ENCODE results near the gene RNF114.

Gene RNF114

DNA sequence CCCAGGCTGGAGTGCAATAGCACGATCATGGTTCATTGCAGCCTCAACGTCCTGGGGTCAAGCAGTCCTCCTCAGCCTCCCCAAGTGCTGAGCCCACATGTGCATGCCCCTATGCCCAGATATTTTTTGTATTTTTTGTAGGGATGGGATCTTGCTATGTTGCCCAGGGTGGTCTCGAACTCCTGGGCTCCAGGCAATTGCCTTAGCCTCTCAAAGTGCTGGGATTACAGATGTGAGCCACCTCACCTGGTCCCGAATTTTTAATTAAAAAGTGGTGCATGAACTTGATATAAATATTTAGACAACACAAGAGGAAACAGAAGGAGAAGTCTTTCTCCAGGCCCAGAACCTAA, 7.1 kb upstream of the RNF114 start:
- Histone ChIP-seq H3K9ac (ENCODE audit: low read length) (no peak overlapping the region), H3K36me3 (ENCODE audit: control insufficient read depth, insufficient read depth, low read length) (no peaks in the 10 kb centered on the region)
- WGBS (ENCODE audit: extremely low coverage, insufficient coverage, low lambda C conversion rate) = no CpG with 5 or more reads among the region's 4 CpGs

DNA sequence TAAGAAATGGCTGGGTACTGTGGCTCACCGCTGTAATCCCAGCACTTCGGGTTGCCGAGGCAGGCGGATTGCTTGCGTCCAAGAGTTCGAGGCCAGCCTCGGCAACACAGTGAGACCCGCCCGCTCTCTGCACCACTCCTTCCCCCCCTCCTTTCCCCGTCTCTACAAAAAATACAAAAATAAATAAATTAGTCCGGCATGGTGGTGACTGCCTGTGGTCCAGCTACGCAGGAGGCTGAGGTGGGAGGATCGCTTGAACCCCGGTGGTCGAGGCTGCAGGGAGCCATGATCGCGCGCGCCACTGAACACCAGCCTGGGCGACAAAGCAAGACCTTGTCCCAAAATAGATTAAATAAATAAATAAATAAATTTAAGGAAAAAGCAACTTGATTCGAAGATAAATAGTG, 448 bp upstream of the RNF114 start:
- H4K8ac ChIP-seq (ENCODE audit: low read depth, low read length) = no peak overlapping the region
- no peak overlapping the region for H3K4me3 ChIP-seq (ENCODE audit: low read length)
- H3K36me3 ChIP-seq (ENCODE audit: control insufficient read depth, insufficient read depth, low read length) = no peaks in the 10 kb centered on the region
- H3K56ac ChIP-seq (ENCODE audit: low read length) = no peak overlapping the region
- H2BK15ac ChIP-seq (replicated peaks; ENCODE audit: low read depth) = no peak overlapping the region
- no peak overlapping the region for H3K23ac ChIP-seq (ENCODE audit: low read length)
- H3K79me1 ChIP-seq (ENCODE audit: low read length) = peaks cover 7% of the 10 kb centered on the region
- H3K4me1 ChIP-seq (ENCODE audit: control insufficient read depth, low read depth, low read length) = peaks cover 11% of the 10 kb centered on the region
- H4K5ac ChIP-seq (ENCODE audit: low read length) = no peak overlapping the region
- H2BK5ac ChIP-seq (ENCODE audit: low read length) = no peak overlapping the region
- no peak overlapping the region for H3K27ac ChIP-seq (ENCODE audit: low read depth, low read length)
- H3K4me2 ChIP-seq (ENCODE audit: low read length) = no peak overlapping the region
- H2BK120ac ChIP-seq (ENCODE audit: low read depth, low read length) = no peak overlapping the region
- H3K9ac ChIP-seq (ENCODE audit: low read length) = no peak overlapping the region
- no peak overlapping the region for H2AK5ac ChIP-seq (ENCODE audit: low read length)
- no CpG with 5 or more reads among the region's 21 CpGs for WGBS (ENCODE audit: extremely low coverage, insufficient coverage, low lambda C conversion rate)
- DNase-seq = no peak
- no peak overlapping the region for H3K18ac ChIP-seq (ENCODE audit: low read length)
- H3K4ac ChIP-seq (ENCODE audit: low read depth, low read length) = no peak overlapping the region
- peaks cover 38% of the 10 kb centered on the region for H3K79me2 ChIP-seq (ENCODE audit: control insufficient read depth, insufficient read depth, low read length)
- no peaks in the 10 kb centered on the region for H3K27me3 ChIP-seq (ENCODE audit: insufficient read depth, low read length, poor library complexity)

More for the DNA sequence above, 7.1 kb upstream of the RNF114 start:
- no peaks in the 10 kb centered on the region for H3K79me1 ChIP-seq (ENCODE audit: low read length)
- no peak overlapping the region for H2AK5ac ChIP-seq (ENCODE audit: low read length)
- no peak overlapping the region for H3K4ac ChIP-seq (ENCODE audit: low read depth, low read length)
- no peak for DNase-seq
- H3K4me3 ChIP-seq (ENCODE audit: low read length) = no peak overlapping the region
- H2BK120ac ChIP-seq (ENCODE audit: low read depth, low read length) = no peak overlapping the region
- H3K4me1 ChIP-seq (ENCODE audit: control insufficient read depth, low read depth, low read length) = no peaks in the 10 kb centered on the region
- H3K23ac ChIP-seq (ENCODE audit: low read length) = no peak overlapping the region
- no peak overlapping the region for H2BK15ac ChIP-seq (replicated peaks; ENCODE audit: low read depth)
- H3K27ac ChIP-seq (ENCODE audit: low read depth, low read length) = no peak overlapping the region
- no peaks in the 10 kb centered on the region for H3K79me2 ChIP-seq (ENCODE audit: control insufficient read depth, insufficient read depth, low read length)
- H2BK5ac ChIP-seq (ENCODE audit: low read length) = no peak overlapping the region
- H3K56ac ChIP-seq (ENCODE audit: low read length) = no peak overlapping the region
- H3K4me2 ChIP-seq (ENCODE audit: low read length) = no peak overlapping the region
- H3K18ac ChIP-seq (ENCODE audit: low read length) = no peak overlapping the region
- H3K27me3 ChIP-seq (ENCODE audit: insufficient read depth, low read length, poor library complexity) = no peaks in the 10 kb centered on the region
- H4K5ac ChIP-seq (ENCODE audit: low read length) = no peak overlapping the region
- no peak overlapping the region for H4K8ac ChIP-seq (ENCODE audit: low read depth, low read length)

DNA sequence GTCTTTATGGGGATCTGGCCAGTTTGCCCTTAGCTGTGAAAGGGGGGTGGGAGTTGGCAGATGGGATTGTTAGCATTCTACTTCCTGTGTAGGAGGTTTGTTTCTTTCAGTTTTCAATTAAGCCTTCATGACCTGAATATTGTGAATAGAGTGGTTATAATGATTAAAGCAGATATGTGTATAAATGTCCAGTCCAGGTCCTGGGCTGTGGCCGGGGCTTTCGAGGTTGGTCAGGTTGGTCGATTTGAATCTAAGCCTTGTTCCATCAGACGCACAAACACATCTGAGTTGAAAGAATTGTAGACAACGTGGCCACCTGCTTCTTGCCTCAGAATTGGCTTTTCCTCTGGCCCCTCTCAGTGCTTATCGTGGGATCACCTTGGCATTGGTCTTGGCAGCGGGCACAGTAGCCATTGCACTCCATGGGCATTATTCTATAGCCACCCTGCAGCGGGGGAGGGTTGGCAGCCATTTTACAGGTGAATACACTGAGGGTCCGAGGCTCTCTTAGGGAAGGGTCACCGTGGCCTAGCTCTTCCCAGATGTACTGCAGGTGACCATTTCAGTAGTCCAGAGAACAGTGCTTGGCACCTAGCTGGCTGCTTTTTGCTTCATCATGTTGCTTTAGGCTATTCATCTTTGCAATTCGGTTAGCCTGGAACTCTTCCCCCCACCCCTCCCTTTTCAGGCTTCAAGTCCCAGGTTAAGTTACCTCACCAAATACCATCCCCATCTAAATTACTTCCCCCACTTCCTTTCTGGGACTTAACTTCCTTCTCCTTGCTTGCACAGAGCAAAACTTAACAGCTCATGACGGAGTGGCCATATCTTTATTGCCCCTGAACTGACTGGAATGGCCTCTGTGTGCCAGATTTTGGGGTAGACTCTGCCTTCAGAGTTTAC, 1.1 kb downstream of the RNF114 start:
- Histone ChIP-seq H3K4ac (ENCODE audit: low read depth, low read length) (no peak overlapping the region), H3K79me2 (ENCODE audit: control insufficient read depth, insufficient read depth, low read length) (peaks cover 51% of the 10 kb centered on the region), H4K8ac (ENCODE audit: low read depth, low read length) (no peak overlapping the region), H3K36me3 (ENCODE audit: control insufficient read depth, insufficient read depth, low read length) (peaks cover 2% of the 10 kb centered on the region), H4K5ac (ENCODE audit: low read length) (no peak overlapping the region), H3K23ac (ENCODE audit: low read length) (peak overlapping the region; percentile 29), H2BK5ac (ENCODE audit: low read length) (no peak overlapping the region), H3K79me1 (ENCODE audit: low read length) (peaks cover 15% of the 10 kb centered on the region), H2AK5ac (ENCODE audit: low read length) (no peak overlapping the region), H2BK15ac (replicated peaks; ENCODE audit: low read depth) (no peak overlapping the region), H3K27me3 (ENCODE audit: insufficient read depth, low read length, poor library complexity) (no peaks in the 10 kb centered on the region), H3K9ac (ENCODE audit: low read length) (peak overlapping the region; percentile 77), H3K56ac (ENCODE audit: low read length) (peak overlapping the region; percentile 85), H3K18ac (ENCODE audit: low read length) (no peak overlapping the region), H3K4me1 (ENCODE audit: control insufficient read depth, low read depth, low read length) (peaks cover 11% of the 10 kb centered on the region), H3K4me3 (ENCODE audit: low read length) (peak overlapping the region; percentile 64), H3K27ac (ENCODE audit: low read depth, low read length) (no peak overlapping the region), H2BK120ac (ENCODE audit: low read depth, low read length) (no peak overlapping the region), H3K4me2 (ENCODE audit: low read length) (peak overlapping the region; percentile 84)
- DNase-seq = peak; percentile 71
- no CpG with 5 or more reads among the region's 12 CpGs for WGBS (ENCODE audit: extremely low coverage, insufficient coverage, low lambda C conversion rate)

DNA sequence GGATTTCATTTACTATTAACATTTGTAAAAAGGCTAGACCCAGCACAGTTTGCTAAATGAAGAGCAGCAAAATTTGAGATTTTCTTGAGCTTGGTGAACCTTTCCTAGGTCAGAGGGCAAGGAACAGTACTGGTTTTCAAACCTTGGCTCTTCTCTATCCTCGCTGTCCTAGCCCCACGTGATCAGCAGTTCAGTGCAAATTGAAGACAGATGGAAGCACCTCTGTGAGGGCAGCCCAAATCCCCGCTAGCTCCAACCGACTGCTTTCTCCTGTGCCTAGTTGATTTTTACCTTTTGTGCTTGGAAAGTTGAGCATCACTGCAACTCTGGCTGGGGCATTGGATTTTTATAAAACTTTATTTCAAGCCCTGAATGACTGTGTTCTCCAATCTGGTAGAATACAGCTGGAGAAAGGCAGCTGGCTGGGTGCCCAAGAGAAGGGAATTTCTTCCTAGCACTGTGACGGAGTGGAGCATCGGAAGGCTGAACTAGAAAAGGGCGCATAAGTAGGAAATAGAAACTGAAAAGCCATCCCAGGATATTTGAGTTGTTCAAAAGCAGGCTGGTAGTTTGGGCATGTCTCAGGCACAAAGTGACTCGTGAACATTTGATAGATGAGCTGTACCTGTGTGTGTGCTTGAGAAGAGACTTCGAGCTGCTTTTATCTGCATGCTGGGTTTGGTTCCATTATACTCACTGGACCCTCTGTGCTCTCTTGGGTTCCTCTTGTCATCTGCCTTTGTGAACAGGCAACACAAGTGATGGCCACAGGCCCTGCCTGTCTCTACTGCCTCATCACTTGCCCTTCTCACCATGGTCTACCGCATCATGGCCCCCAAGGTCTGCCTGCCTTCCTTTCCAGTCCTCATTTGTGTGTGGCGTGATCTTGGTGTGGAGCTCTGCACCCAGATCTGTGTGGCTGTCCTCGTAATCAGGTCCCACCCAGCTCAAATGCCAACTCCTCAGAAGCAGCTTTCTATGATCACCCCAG, 2.3 kb downstream of the RNF114 start:
- no peak for DNase-seq
- H3K56ac ChIP-seq (ENCODE audit: low read length) = peak overlapping the region; percentile 38
- H3K23ac ChIP-seq (ENCODE audit: low read length) = no peak overlapping the region
- H2BK5ac ChIP-seq (ENCODE audit: low read length) = no peak overlapping the region
- H3K4ac ChIP-seq (ENCODE audit: low read depth, low read length) = no peak overlapping the region
- no CpG with 5 or more reads among the region's 12 CpGs for WGBS (ENCODE audit: extremely low coverage, insufficient coverage, low lambda C conversion rate)
- no peak overlapping the region for H2AK5ac ChIP-seq (ENCODE audit: low read length)
- H4K5ac ChIP-seq (ENCODE audit: low read length) = no peak overlapping the region
- H3K4me1 ChIP-seq (ENCODE audit: control insufficient read depth, low read depth, low read length) = peaks cover 11% of the 10 kb centered on the region
- H3K4me2 ChIP-seq (ENCODE audit: low read length) = no peak overlapping the region
- H3K36me3 ChIP-seq (ENCODE audit: control insufficient read depth, insufficient read depth, low read length) = peaks cover 2% of the 10 kb centered on the region
- no peak overlapping the region for H3K4me3 ChIP-seq (ENCODE audit: low read length)
- no peaks in the 10 kb centered on the region for H3K27me3 ChIP-seq (ENCODE audit: insufficient read depth, low read length, poor library complexity)
- H3K9ac ChIP-seq (ENCODE audit: low read length) = peak overlapping the region; percentile 2
- H3K18ac ChIP-seq (ENCODE audit: low read length) = no peak overlapping the region
- no peak overlapping the region for H3K27ac ChIP-seq (ENCODE audit: low read depth, low read length)
- no peak overlapping the region for H2BK15ac ChIP-seq (replicated peaks; ENCODE audit: low read depth)
- no peak overlapping the region for H4K8ac ChIP-seq (ENCODE audit: low read depth, low read length)
- H2BK120ac ChIP-seq (ENCODE audit: low read depth, low read length) = no peak overlapping the region
- H3K79me1 ChIP-seq (ENCODE audit: low read length) = peaks cover 20% of the 10 kb centered on the region
- peaks cover 59% of the 10 kb centered on the region for H3K79me2 ChIP-seq (ENCODE audit: control insufficient read depth, insufficient read depth, low read length)

DNA sequence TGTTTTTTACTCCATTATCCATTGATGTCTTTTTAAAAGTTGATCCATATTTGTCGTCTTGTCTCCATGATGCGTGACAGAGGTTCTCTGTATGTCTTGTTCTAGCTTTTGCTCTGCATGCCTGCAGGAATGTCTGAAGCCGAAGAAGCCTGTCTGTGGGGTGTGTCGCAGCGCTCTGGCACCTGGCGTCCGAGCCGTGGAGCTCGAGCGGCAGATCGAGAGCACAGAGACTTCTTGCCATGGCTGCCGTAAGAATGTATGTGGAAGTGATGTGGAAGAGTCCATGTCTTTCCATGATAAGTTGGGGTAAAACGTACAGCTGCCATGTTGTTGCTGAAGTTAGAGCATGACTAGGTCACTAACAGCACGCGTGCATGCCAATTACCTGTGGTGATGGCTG, 5.3 kb downstream of the RNF114 start:
- no peak overlapping the region for H2BK120ac ChIP-seq (ENCODE audit: low read depth, low read length)
- H3K4ac ChIP-seq (ENCODE audit: low read depth, low read length) = no peak overlapping the region
- H3K4me3 ChIP-seq (ENCODE audit: low read length) = no peak overlapping the region
- H3K4me2 ChIP-seq (ENCODE audit: low read length) = no peak overlapping the region
- H3K79me1 ChIP-seq (ENCODE audit: low read length) = peaks cover 22% of the 10 kb centered on the region
- peaks cover 5% of the 10 kb centered on the region for H3K36me3 ChIP-seq (ENCODE audit: control insufficient read depth, insufficient read depth, low read length)
- H2BK5ac ChIP-seq (ENCODE audit: low read length) = no peak overlapping the region
- H3K27ac ChIP-seq (ENCODE audit: low read depth, low read length) = no peak overlapping the region
- H4K8ac ChIP-seq (ENCODE audit: low read depth, low read length) = no peak overlapping the region
- no CpG with 5 or more reads among the region's 15 CpGs for WGBS (ENCODE audit: extremely low coverage, insufficient coverage, low lambda C conversion rate)
- H3K23ac ChIP-seq (ENCODE audit: low read length) = no peak overlapping the region
- H4K5ac ChIP-seq (ENCODE audit: low read length) = no peak overlapping the region
- H3K4me1 ChIP-seq (ENCODE audit: control insufficient read depth, low read depth, low read length) = peaks cover 11% of the 10 kb centered on the region
- H2AK5ac ChIP-seq (ENCODE audit: low read length) = no peak overlapping the region
- no peak for DNase-seq
- peaks cover 60% of the 10 kb centered on the region for H3K79me2 ChIP-seq (ENCODE audit: control insufficient read depth, insufficient read depth, low read length)
- H3K18ac ChIP-seq (ENCODE audit: low read length) = no peak overlapping the region
- no peak overlapping the region for H3K9ac ChIP-seq (ENCODE audit: low read length)
- H2BK15ac ChIP-seq (replicated peaks; ENCODE audit: low read depth) = no peak overlapping the region
- no peak overlapping the region for H3K56ac ChIP-seq (ENCODE audit: low read length)
- no peaks in the 10 kb centered on the region for H3K27me3 ChIP-seq (ENCODE audit: insufficient read depth, low read length, poor library complexity)

Data from mesendoderm (in vitro differentiated cells).